Measurements from ENCODE around the gene TCEAL7. TPM values are rescaled to one million over a fixed set of nuclear protein-coding genes. Genes with fewer than 3 reads are reported as not detected.

Gene TCEAL7
- total RNA-seq, 1 experiment from 2014 or later = not detected

DNA sequence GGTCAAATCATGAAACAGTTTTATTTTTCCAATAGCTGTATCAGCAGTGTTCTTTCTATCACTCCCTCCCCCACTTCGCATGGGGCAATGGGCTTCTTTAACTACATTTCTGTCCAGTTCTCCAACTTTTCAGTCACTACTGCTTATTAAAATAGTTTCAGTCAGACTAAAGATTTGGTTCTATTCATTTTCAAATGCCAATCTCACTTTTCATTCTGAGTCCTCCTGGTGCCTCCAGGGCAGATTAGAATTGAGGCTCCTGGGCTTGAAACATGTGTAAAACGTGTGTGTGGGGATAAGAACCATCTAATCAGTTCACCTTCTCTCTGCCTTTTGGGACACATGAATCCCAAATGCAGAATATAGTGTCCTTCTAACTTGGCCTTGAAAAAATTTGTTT lies 42.8 kb downstream of the TCEAL7 start:
- Histone ChIP-seq H3F3A (ENCODE audit: low read length, unreplicated experiment) (no peaks in the 10 kb centered on the region), H2AFZ (ENCODE audit: low read length) (no peak overlapping the region), H3K79me2 (ENCODE audit: low read length) (peaks cover 9% of the 10 kb centered on the region), H3K9ac (ENCODE audit: low read length) (no peak overlapping the region), H3K4me3 (ENCODE audit: low read length) (no peak overlapping the region), H3K36me3 (ENCODE audit: low read depth, low read length) (no peaks in the 10 kb centered on the region), H3K27ac (ENCODE audit: low read length) (no peak overlapping the region), H3K9me2 (replicated peaks; ENCODE audit: low read length) (no peaks in the 10 kb centered on the region), H3K4me2 (ENCODE audit: low read length) (peak overlapping the region; percentile 10; the same call in 1 of the 2 replicates), H4K20me1 (ENCODE audit: low read length) (no peaks in the 10 kb centered on the region), H3K9me3 (ENCODE audit: low read length) (no peaks in the 10 kb centered on the region), H3K4me1 (ENCODE audit: insufficient read depth, low read length) (peaks cover 17% of the 10 kb centered on the region), H3K27me3 (ENCODE audit: low read length) (no peaks in the 10 kb centered on the region)
- DNase-seq = no peak
- ChIA-PET CTCF (no interaction called here), POLR2A (ENCODE audit: unreplicated experiment) (no interaction called here)
- TF ChIP-seq EZH2 (IDR thresholded peaks at IDR 0.05; ENCODE audit: low read length, unreplicated experiment) (no peak), EZH2phosphoT487 (IDR thresholded peaks at IDR 0.05; ENCODE audit: borderline replicate concordance, low read length) (no peak)
- TF ChIP-seq, protein P1, sequence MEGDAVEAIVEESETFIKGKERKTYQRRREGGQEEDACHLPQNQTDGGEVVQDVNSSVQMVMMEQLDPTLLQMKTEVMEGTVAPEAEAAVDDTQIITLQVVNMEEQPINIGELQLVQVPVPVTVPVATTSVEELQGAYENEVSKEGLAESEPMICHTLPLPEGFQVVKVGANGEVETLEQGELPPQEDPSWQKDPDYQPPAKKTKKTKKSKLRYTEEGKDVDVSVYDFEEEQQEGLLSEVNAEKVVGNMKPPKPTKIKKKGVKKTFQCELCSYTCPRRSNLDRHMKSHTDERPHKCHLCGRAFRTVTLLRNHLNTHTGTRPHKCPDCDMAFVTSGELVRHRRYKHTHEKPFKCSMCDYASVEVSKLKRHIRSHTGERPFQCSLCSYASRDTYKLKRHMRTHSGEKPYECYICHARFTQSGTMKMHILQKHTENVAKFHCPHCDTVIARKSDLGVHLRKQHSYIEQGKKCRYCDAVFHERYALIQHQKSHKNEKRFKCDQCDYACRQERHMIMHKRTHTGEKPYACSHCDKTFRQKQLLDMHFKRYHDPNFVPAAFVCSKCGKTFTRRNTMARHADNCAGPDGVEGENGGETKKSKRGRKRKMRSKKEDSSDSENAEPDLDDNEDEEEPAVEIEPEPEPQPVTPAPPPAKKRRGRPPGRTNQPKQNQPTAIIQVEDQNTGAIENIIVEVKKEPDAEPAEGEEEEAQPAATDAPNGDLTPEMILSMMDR (conservative IDR thresholded peaks at IDR 0.05; ENCODE audit: low read depth, low read length) = no peak
- ATAC-seq = no peak
- BruUV-seq (replicated peaks) = no TSS peak
- intact Hi-C loops (cut with micrococcal nuclease) = no loop called here

DNA sequence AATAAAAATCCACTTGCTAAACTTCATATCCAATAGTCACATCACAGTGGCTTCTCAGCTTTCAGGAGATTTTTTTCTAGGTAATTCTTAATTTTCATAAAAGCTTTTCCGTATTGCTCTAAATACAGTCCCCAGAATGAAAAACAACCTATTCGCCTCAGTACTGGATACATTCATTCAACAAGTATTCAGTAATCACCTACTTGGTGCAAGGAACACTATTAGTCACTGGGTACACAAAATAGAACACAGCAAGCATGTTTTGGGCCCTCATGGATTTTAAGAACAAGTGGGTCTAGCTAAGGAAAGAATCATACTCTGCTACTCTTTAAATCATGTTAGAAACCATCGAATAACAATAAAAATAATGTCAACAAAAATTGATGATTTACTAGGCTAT lies 43.5 kb downstream of the TCEAL7 start:
- Histone ChIP-seq H3K36me3 (ENCODE audit: low read depth, low read length) (no peaks in the 10 kb centered on the region), H3K9ac (ENCODE audit: low read length) (no peak overlapping the region), H3K79me2 (ENCODE audit: low read length) (peaks cover 9% of the 10 kb centered on the region), H3K9me3 (ENCODE audit: low read length) (no peaks in the 10 kb centered on the region), H2AFZ (ENCODE audit: low read length) (no peak overlapping the region), H4K20me1 (ENCODE audit: low read length) (no peaks in the 10 kb centered on the region), H3K4me3 (ENCODE audit: low read length) (no peak overlapping the region), H3F3A (ENCODE audit: low read length, unreplicated experiment) (no peaks in the 10 kb centered on the region), H3K9me2 (replicated peaks; ENCODE audit: low read length) (no peaks in the 10 kb centered on the region), H3K27me3 (ENCODE audit: low read length) (no peaks in the 10 kb centered on the region), H3K27ac (ENCODE audit: low read length) (no peak overlapping the region), H3K4me2 (ENCODE audit: low read length) (peak overlapping the region; percentile 10), H3K4me1 (ENCODE audit: insufficient read depth, low read length) (peaks cover 17% of the 10 kb centered on the region)
- CTCF ChIA-PET = no interaction called here
- POLR2A ChIA-PET (ENCODE audit: unreplicated experiment) = no interaction called here
- no TSS peak for BruUV-seq (replicated peaks)
- no peak for TF ChIP-seq EZH2 (IDR thresholded peaks at IDR 0.05; ENCODE audit: low read length, unreplicated experiment)
- no peak for TF ChIP-seq EZH2phosphoT487 (IDR thresholded peaks at IDR 0.05; ENCODE audit: borderline replicate concordance, low read length)
- TF ChIP-seq, protein P1 (conservative IDR thresholded peaks at IDR 0.05; ENCODE audit: low read depth, low read length) = no peak
- intact Hi-C loops (cut with micrococcal nuclease) = no loop called here
- peak; percentile 32; the same call in 1 of the 2 replicates for ATAC-seq
- peak; percentile 57 for DNase-seq

DNA sequence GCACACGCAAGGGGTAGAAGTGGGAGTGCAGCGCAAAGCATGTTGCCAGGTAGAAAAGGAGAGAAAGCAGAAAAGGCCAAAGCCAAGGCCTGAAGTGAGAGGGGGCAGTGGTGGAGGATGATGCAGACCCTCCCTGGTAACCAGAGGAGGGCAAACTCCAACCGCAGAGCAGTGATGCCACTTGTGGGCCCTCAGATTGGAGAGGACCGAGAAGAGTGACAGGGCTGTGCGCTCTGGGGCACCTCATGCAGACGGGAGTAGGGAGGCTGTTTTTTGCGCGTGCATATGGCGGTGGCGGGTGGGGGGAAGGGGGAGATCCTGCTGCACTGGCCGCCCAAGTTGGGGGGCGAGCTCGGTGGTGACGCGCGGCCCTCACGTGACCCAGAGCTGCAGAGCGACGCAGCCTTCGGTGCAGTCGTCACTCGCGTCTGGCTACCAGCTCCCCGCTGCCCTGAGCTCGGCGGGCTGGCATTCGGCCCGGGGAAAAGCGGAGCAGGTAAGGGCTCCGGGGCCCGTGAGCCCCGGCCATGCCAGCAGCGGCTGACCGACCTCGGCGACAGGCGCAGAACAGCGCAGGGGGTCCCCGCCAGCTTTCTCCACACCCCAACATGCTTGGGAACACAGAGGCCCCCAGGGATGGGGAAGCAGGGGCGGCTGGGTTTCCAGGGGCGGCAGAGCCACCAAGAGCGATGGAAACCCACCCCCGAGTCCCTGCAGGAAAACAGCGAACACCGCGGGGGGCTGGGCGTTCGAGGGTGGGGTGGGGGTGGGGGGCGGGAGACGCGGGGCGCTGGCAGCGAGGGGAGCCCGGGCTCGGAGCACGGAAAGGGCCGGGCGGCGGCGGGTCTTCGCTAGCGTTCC lies 46.3 kb downstream of the TCEAL7 start, which contains the start of gene BEX3:
Gene BEX3, plus strand, starts transcription at position 421 of the 861 bp plus-strand sequence. CDS start 984 bp downstream, outside the sequence.
- TF ChIP-seq EZH2phosphoT487 (IDR thresholded peaks at IDR 0.05; ENCODE audit: borderline replicate concordance, low read length) (no peak), EZH2 (IDR thresholded peaks at IDR 0.05; ENCODE audit: low read length, unreplicated experiment) (no peak)
- TF ChIP-seq, protein P1 (conservative IDR thresholded peaks at IDR 0.05; ENCODE audit: low read depth, low read length) = no peak
- DNase-seq (peak; percentile 44), ATAC-seq (peak; percentile 81)
- no peaks in the 10 kb centered on the region for H3K36me3 ChIP-seq (ENCODE audit: low read depth, low read length)
- ChIA-PET POLR2A (ENCODE audit: unreplicated experiment) (interaction anchor here (0.6 kb wide), 2 partner anchors 20 to 112 kb away, joined by 3 read pairs; no protein-coding TSS in a partner anchor), CTCF (no interaction called here)
- no peaks in the 10 kb centered on the region for H3K9me3 ChIP-seq (ENCODE audit: low read length)
- intact Hi-C loops (cut with micrococcal nuclease) = no loop called here
- no peaks in the 10 kb centered on the region for H3F3A ChIP-seq (ENCODE audit: low read length, unreplicated experiment)
- H3K4me1 ChIP-seq (ENCODE audit: insufficient read depth, low read length) = peaks cover 17% of the 10 kb centered on the region
- peak within 1 kb of the TSS; percentile 82 for H3K4me3 ChIP-seq (ENCODE audit: low read length)
- peak within 1 kb of the TSS; percentile 82 for H3K9ac ChIP-seq (ENCODE audit: low read length)
- H4K20me1 ChIP-seq (ENCODE audit: low read length) = no peaks in the 10 kb centered on the region
- no TSS peak for BruUV-seq (replicated peaks)
- peak within 1 kb of the TSS; percentile 92 for H2AFZ ChIP-seq (ENCODE audit: low read length)
- H3K27me3 ChIP-seq (ENCODE audit: low read length) = no peaks in the 10 kb centered on the region
- peak within 1 kb of the TSS; percentile 88 for H3K4me2 ChIP-seq (ENCODE audit: low read length)
- peak within 1 kb of the TSS; percentile 32 for H3K27ac ChIP-seq (ENCODE audit: low read length)
- peaks cover 9% of the 10 kb centered on the region for H3K79me2 ChIP-seq (ENCODE audit: low read length)
- no peaks in the 10 kb centered on the region for H3K9me2 ChIP-seq (replicated peaks; ENCODE audit: low read length)
